Progenitor cell of endocrine pancreas (in vitro differentiated cells): ENCODE data around the gene LEFTY1. TPM values are rescaled to one million over a fixed set of nuclear protein-coding genes. Genes with fewer than 3 reads are reported as not detected.

Experiments
- DNase-seq: peaks from one replicate; pipeline ENCODE4 v3.0.0; 2021; ENCODE audit warnings: low spot score; ENCODE audit not compliant: unreplicated experiment
- H3K27ac Mint-ChIP-seq: 2 replicates; pipeline ENCODE4 v1.8.0; 2021; ENCODE audit warnings: mild to moderate bottlenecking, moderate library complexity, mixed read lengths
- H3K27me3 Mint-ChIP-seq: 2 replicates; pipeline ENCODE4 v1.8.0; 2021; ENCODE audit warnings: mixed read lengths
- H3K36me3 Mint-ChIP-seq: 2 replicates; pipeline ENCODE4 v1.8.0; 2022; ENCODE audit warnings: mixed read lengths; ENCODE audit not compliant: insufficient read depth
- H3K4me1 Mint-ChIP-seq: 2 replicates; pipeline ENCODE4 v1.8.0; 2021; ENCODE audit warnings: low read depth, mixed read lengths
- H3K4me3 Mint-ChIP-seq: 2 replicates; pipeline ENCODE4 v1.8.0; 2021; ENCODE audit warnings: low read depth, mild to moderate bottlenecking, moderate library complexity, mixed read lengths
- H3K9me3 Mint-ChIP-seq: 2 replicates; pipeline ENCODE4 v1.8.0; 2021; ENCODE audit warnings: low read depth, mixed read lengths
- total RNA-seq: library from RNA; stranded (reverse); gene quantifications from 2 replicates; pipeline ENCODE4 v1.2.1, GENCODE V29; 2021
- TF ChIP-seq, protein P1 (sequence below): fragments of 200-600 bp; sonication (generic); IDR thresholded peaks from one replicate; pipeline ENCODE4 v1.5.0; 2021; ENCODE audit warnings: antibody characterized with exemption, mild to moderate bottlenecking; ENCODE audit not compliant: unreplicated experiment

Gene LEFTY1
- total RNA-seq, 1 donor from 2014 or later = 26.0 TPM

DNA sequence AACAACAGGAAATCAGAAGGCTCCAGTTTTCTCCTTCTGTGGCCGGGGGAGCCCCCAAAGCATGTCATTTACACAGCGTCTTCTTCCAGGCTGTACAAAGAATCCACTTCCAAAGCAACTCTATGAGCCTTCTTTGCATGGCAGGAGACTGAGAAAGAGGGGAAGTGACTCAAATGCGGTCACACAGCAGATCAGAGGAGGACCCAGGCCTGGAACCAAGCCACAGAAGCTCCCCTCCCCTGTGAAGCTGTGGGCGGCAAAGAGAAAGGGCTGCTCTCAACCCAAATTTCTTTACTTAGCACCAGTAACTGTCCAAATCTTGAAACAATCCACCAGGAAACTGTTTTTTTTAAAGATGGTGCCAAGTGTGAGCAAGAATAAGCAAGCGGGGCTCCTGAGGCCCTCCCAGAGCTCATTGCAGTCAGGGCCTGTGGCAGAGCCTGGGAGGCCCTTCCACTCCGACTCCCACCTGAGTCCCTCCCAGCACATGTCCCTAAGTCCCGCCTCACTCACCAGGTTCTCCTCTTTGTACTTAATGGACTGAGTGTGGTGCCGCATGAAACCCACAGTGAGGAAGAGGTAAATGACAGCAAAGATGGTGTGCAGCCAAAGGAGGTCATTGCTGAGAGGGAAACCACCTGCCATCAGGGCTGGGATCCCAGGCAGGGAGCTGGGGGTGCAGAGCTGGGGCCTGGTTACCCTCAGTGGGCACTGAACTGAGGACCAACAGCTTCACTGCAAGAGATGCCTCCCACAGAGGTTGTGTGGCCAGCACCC, 22.7 kb downstream of the LEFTY1 start:
- no peak for DNase-seq
- Mint-ChIP-seq H3K4me3 (no peak overlapping the region), H3K27ac (peak overlapping the region; percentile 12), H3K4me1 (peaks cover 1% of the 10 kb centered on the region), H3K9me3 (no peaks in the 10 kb centered on the region), H3K27me3 (no peaks in the 10 kb centered on the region), H3K36me3 (peaks cover 23% of the 10 kb centered on the region)
- TF ChIP-seq, protein P1, sequence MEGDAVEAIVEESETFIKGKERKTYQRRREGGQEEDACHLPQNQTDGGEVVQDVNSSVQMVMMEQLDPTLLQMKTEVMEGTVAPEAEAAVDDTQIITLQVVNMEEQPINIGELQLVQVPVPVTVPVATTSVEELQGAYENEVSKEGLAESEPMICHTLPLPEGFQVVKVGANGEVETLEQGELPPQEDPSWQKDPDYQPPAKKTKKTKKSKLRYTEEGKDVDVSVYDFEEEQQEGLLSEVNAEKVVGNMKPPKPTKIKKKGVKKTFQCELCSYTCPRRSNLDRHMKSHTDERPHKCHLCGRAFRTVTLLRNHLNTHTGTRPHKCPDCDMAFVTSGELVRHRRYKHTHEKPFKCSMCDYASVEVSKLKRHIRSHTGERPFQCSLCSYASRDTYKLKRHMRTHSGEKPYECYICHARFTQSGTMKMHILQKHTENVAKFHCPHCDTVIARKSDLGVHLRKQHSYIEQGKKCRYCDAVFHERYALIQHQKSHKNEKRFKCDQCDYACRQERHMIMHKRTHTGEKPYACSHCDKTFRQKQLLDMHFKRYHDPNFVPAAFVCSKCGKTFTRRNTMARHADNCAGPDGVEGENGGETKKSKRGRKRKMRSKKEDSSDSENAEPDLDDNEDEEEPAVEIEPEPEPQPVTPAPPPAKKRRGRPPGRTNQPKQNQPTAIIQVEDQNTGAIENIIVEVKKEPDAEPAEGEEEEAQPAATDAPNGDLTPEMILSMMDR = no peak

DNA sequence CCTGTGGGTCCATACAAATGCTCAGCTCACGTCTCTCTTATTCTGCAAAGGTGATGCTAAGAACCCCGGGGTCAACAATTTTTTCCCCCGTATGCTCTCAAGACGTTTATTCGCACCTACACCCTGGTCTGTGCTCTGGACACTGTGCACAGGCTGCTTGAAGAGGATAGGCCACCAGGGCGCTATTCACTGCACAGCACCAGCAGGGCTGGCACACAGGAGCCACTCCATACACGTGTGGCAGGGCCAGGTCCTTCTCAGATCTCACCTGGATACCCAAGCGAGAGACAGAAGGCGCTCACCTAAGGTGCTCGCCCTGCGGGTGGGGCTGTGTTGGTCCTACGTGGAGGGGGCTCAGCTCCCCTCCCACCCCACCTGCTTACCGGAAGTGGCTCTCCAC, 23.4 kb downstream of the LEFTY1 start:
- no peak for DNase-seq
- no peak overlapping the region for H3K4me3 Mint-ChIP-seq
- H3K36me3 Mint-ChIP-seq = peaks cover 19% of the 10 kb centered on the region
- TF ChIP-seq, protein P1 = no peak
- H3K27me3 Mint-ChIP-seq = no peaks in the 10 kb centered on the region
- H3K4me1 Mint-ChIP-seq = no peaks in the 10 kb centered on the region
- no peak overlapping the region for H3K27ac Mint-ChIP-seq
- H3K9me3 Mint-ChIP-seq = no peaks in the 10 kb centered on the region

DNA sequence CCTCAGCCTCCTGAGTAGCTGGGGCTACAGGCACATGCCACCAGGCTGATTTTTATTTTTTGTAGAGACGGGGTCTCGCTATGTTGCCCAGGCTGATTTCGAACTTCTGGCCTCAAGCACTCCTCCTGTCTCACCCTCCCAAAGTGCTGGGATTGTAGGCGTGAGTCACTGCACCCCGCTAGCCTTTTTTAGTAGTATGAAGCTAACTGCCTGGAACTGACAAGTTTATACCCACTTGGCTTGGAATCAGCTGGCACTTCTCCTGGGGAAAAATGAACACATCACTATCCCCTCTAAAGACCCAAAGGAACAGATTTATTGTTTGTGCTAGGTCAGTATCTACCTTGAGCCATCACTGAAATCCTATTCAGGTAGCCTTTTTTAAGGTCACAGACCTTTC, 25.8 kb downstream of the LEFTY1 start:
- TF ChIP-seq, protein P1 = no peak
- H3K36me3 Mint-ChIP-seq = peaks cover 20% of the 10 kb centered on the region
- no peaks in the 10 kb centered on the region for H3K9me3 Mint-ChIP-seq
- H3K27me3 Mint-ChIP-seq = no peaks in the 10 kb centered on the region
- no peak for DNase-seq
- no peak overlapping the region for H3K27ac Mint-ChIP-seq
- H3K4me3 Mint-ChIP-seq = no peak overlapping the region
- H3K4me1 Mint-ChIP-seq = peaks cover 4% of the 10 kb centered on the region

DNA sequence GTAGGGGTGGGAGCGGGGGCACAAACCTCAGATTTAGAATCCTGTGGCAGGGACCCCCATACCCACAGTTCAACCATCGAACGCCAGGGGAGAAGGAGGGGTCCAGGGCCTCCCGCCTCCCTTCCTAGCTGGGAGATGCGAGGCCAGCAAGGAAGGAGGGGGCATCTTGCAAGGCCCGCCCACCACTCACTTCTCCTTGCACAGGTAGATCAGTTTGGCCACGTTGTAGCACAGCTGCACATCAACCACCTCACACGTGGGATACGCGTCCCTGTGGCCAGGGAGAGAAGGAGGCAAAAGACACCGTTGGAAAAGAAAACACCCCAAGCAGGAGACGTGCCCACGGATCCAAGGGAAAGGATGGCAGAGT, 26.4 kb downstream of the LEFTY1 start:
- H3K36me3 Mint-ChIP-seq = peaks cover 20% of the 10 kb centered on the region
- H3K9me3 Mint-ChIP-seq = no peaks in the 10 kb centered on the region
- H3K27ac Mint-ChIP-seq = no peak overlapping the region
- DNase-seq = no peak
- H3K4me1 Mint-ChIP-seq = peaks cover 9% of the 10 kb centered on the region
- H3K4me3 Mint-ChIP-seq = no peak overlapping the region
- TF ChIP-seq, protein P1 = no peak
- H3K27me3 Mint-ChIP-seq = no peaks in the 10 kb centered on the region

DNA sequence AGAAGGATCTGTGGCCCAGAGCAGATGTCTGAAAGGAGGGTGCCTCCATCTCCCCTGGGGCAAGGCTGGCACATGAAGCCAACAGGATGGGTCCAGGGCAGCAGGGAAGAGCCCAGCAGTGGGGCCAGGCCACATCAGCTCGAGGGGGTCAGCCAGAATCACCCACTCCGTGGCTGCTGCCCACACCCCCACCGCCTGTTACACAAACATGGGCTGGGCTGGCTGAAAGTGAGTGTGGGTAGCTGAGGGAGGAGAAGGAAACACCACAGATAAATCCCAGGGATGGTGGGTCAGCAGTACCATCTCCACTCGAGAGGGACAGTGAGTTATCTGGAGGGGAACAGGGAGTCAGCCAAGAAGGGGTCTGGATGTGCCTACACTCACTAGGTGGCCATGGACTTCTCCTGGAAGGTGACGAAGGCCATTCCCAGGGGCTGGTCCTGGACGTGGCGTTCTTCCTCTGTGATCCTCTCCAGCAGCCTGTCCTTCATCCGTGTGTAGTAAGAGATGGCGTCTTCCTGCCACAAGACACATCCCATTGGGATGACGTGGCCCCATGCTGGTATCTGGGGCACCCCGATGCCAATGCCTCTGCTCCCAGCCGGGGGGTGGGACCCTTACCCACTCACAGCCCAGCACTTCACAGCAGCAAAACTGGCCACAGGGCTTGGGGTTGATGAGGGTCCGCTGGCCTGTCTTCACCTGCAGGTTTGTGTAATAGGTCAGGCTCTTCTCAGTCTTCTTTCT, 26.9 kb downstream of the LEFTY1 start:
- no peak for DNase-seq
- TF ChIP-seq, protein P1 = no peak
- H3K4me3 Mint-ChIP-seq = no peak overlapping the region
- peaks cover 19% of the 10 kb centered on the region for H3K36me3 Mint-ChIP-seq
- H3K4me1 Mint-ChIP-seq = peaks cover 13% of the 10 kb centered on the region
- no peaks in the 10 kb centered on the region for H3K9me3 Mint-ChIP-seq
- H3K27me3 Mint-ChIP-seq = no peaks in the 10 kb centered on the region
- H3K27ac Mint-ChIP-seq = no peak overlapping the region
